Hepatocyte (in vitro differentiated cells): Measurements from ENCODE around the gene HTT. TPM values are rescaled to one million over a fixed set of nuclear protein-coding genes. Genes with fewer than 3 reads are reported as not detected.
"Not testable (repeated sequence)": the region's sequence is repeated elsewhere in the genome, so short reads cannot be mapped to it uniquely, and the experiment has no call there.

Experiments used
- DNase-seq: peaks from one replicate; pipeline ENCODE4 v3.0.0-alpha.2; 2016; ENCODE audit warnings: low spot score
- H2AFZ ChIP-seq: fragments of 200-600 bp; sonication (generic); 2 replicates; pipeline ENCODE4 v1.6.0; 2016; ENCODE audit warnings: antibody characterized with exemption, mild to moderate bottlenecking
- H3K27ac ChIP-seq: fragments of 200-600 bp; sonication (generic); 2 replicates; pipeline ENCODE4 v1.5.1; 2016; ENCODE audit warnings: mild to moderate bottlenecking
- H3K27me3 ChIP-seq: fragments of 200-600 bp; sonication (generic); 2 replicates; pipeline ENCODE4 v1.6.1; 2016
- H3K36me3 ChIP-seq: fragments of 200-600 bp; sonication (generic); replicated peaks from 2 replicates; pipeline ENCODE4 v1.5.1; 2016; ENCODE audit warnings: low read depth; ENCODE audit not compliant: insufficient read depth
- H3K4me1 ChIP-seq: fragments of 200-600 bp; sonication (generic); 2 replicates; pipeline ENCODE4 v1.5.1; 2016; ENCODE audit warnings: mild to moderate bottlenecking, moderate library complexity; ENCODE audit not compliant: insufficient read depth
- H3K4me2 ChIP-seq: fragments of 200-600 bp; sonication (generic); 2 replicates; pipeline ENCODE4 v1.6.0; 2016
- H3K4me3 ChIP-seq: fragments of 200-600 bp; sonication (generic); 2 replicates; pipeline ENCODE4 v1.5.1; 2016; ENCODE audit warnings: mild to moderate bottlenecking
- H3K79me2 ChIP-seq: fragments of 200-600 bp; sonication (generic); 2 replicates; pipeline ENCODE4 v1.6.0; 2017; ENCODE audit warnings: mild to moderate bottlenecking
- H3K9me2 ChIP-seq: fragments of 200-600 bp; sonication (generic); replicated peaks from 2 replicates; pipeline ENCODE4 v1.6.0; 2017; ENCODE audit warnings: mild to moderate bottlenecking; ENCODE audit not compliant: insufficient read depth
- H3K9me3 ChIP-seq: fragments of 200-600 bp; sonication (generic); 2 replicates; pipeline ENCODE4 v1.5.1; 2016; ENCODE audit warnings: low read depth, mild to moderate bottlenecking
- H4K20me1 ChIP-seq: fragments of 200-600 bp; sonication (generic); 2 replicates; pipeline ENCODE4 v1.6.0; 2016; ENCODE audit warnings: mild to moderate bottlenecking; ENCODE audit not compliant: insufficient read depth, poor library complexity, severe bottlenecking
- CTCF ChIP-seq: fragments of 200-600 bp; sonication (generic); IDR thresholded peaks from 2 replicates; pipeline ENCODE4 v1.5.1; 2016; ENCODE audit warnings: antibody characterized with exemption, mild to moderate bottlenecking; ENCODE audit not compliant: poor library complexity
- EZH2 ChIP-seq: fragments of 200-600 bp; sonication (generic); IDR thresholded peaks from 2 replicates; pipeline ENCODE4 v1.6.1; 2016; ENCODE audit warnings: antibody characterized with exemption, mild to moderate bottlenecking, borderline replicate concordance
- EZH2phosphoT487 ChIP-seq: fragments of 200-600 bp; sonication (generic); IDR thresholded peaks from one replicate; pipeline ENCODE4 v1.6.1; 2018; ENCODE audit warnings: antibody characterized with exemption, mild to moderate bottlenecking, low read depth, moderate library complexity; ENCODE audit not compliant: unreplicated experiment, severe bottlenecking
- WGBS: methylation state at CpG from one replicate; pipeline ENCODE4 v1.1.6; 2016; ENCODE audit warnings: low lambda C conversion rate; ENCODE audit errors: missing lambda C conversion rate; 5-methylcytosine and 5-hydroxymethylcytosine counted together
- polyA plus RNA-seq: library from polyadenylated mRNA; unstranded; fragments of >200 nt; fragmentation: Nextera tagmentation; extraction: Ambion mirVana; gene quantifications from 2 replicates; pipeline ENCODE4 v1.2.1, GENCODE V29; 2016
- total RNA-seq: library from RNA; depleted of rRNA; stranded (reverse); fragments of >200 nt; gene quantifications from 2 replicates; pipeline ENCODE4 v1.2.3, GENCODE V29; 2014

Gene HTT
- total and polyA plus RNA-seq, 2 experiments from 2014 or later: 12.4 to 33.9 TPM

DNA sequence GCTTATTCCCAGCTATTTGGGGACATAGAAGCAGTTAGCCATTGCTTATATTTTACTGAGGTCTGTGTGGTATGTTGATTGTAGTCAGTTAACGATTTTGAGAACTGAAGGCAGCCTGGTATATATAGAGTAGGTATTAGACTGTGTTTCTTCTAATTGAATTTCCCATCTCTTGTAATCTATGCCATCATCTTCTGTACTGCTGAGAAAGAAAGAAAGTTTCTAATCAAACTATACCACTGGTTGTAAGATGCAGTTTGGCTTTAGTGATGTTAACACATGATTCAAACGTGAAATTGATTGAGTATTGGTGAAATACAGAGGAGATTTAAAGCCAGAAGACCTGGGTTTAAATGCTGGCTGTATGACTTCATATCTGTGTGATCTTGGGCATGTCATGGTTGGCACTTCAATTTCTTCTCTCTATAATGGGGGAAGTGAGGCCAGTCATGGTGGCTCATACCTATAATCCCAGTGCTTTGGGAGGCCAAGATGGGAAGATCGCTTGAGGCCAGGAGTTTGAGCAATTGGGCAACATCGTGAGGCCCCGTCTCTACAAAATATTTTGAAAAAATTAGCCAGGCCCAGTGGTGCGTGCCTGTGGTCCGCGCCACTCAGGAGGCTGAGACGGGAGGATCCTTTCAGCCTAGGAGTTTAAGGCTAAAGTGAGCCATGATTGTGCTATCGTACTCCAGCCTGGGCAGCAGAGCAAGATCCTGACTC lies 11.6 kb downstream of the HTT start:
- H2AFZ ChIP-seq: no peak overlapping the region
- H3K9me2 ChIP-seq: no peaks in the 10 kb centered on the region
- H3K27me3 ChIP-seq: no peaks in the 10 kb centered on the region
- peaks cover 15% of the 10 kb centered on the region for H4K20me1 ChIP-seq
- TF ChIP-seq EZH2phosphoT487 (no peak), CTCF (no peak), EZH2 (no peak)
- no peaks in the 10 kb centered on the region for H3K36me3 ChIP-seq
- DNase-seq: no peak
- H3K4me2 ChIP-seq: no peak overlapping the region
- WGBS: 97% methylated on average over 10 of the region's 10 CpGs
- no peak overlapping the region for H3K4me3 ChIP-seq
- no peak overlapping the region for H3K27ac ChIP-seq
- peaks cover 68% of the 10 kb centered on the region for H3K79me2 ChIP-seq
- no peaks in the 10 kb centered on the region for H3K4me1 ChIP-seq
- no peaks in the 10 kb centered on the region for H3K9me3 ChIP-seq

DNA sequence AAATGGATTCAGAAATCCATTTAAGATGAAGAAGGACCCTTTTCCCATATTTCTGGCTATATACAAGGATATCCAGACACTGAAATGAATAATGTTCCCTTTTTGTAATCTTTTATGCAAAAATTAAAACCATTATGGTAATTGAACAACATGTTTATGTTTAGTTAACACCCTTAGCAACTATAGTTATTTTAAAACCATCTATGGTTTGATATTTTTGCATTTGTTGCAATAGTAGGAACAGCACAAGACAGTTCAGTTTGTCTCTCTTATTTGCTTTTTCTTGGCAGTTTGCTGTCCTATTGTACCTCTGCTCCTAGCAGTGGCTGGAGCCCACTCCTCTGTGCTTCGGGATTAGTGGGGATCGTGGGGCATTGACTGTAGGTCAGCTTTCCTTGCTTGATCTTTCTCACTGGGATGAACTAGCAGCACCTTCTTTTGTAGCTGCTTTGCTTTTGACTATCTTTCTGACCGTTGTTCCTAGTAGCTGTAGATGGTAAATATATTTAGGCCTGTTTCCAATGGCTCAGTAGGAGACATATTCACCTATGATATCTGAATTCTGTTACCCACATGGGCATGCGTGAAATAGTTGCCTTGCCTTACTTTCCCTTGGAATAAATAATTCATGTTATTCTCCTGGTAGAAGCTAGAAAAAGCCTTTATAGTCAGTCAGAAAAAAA lies 12.8 kb downstream of the HTT start:
- Histone ChIP-seq H3K4me2 (no peak overlapping the region), H3K9me3 (no peaks in the 10 kb centered on the region), H3K27ac (no peak overlapping the region), H3K36me3 (no peaks in the 10 kb centered on the region), H3K79me2 (peaks cover 59% of the 10 kb centered on the region), H3K4me3 (no peak overlapping the region), H3K27me3 (no peaks in the 10 kb centered on the region), H3K4me1 (no peaks in the 10 kb centered on the region), H4K20me1 (peaks cover 8% of the 10 kb centered on the region), H3K9me2 (no peaks in the 10 kb centered on the region), H2AFZ (no peak overlapping the region)
- 82% methylated on average over 4 of the region's 4 CpGs for WGBS
- DNase-seq: no peak
- no peak for TF ChIP-seq EZH2
- no peak for TF ChIP-seq CTCF
- no peak for TF ChIP-seq EZH2phosphoT487

GRCh38 chr4:3091464-3091863 lies 17.0 kb downstream of the HTT start:
- H3K4me1 ChIP-seq: no peaks in the 10 kb centered on the region
- no peak overlapping the region for H3K4me3 ChIP-seq
- no peaks in the 10 kb centered on the region for H3K9me3 ChIP-seq
- H3K9me2 ChIP-seq: no peaks in the 10 kb centered on the region
- no peak overlapping the region for H2AFZ ChIP-seq
- H4K20me1 ChIP-seq: no peaks in the 10 kb centered on the region
- peaks cover 30% of the 10 kb centered on the region for H3K79me2 ChIP-seq
- no peaks in the 10 kb centered on the region for H3K36me3 ChIP-seq
- H3K27ac ChIP-seq: no peak overlapping the region
- 62% methylated on average over 5 of the region's 5 CpGs for WGBS
- no peaks in the 10 kb centered on the region for H3K27me3 ChIP-seq
- H3K4me2 ChIP-seq: peak overlapping the region; percentile 28
- TF ChIP-seq CTCF: no peak
- TF ChIP-seq EZH2: no peak
- TF ChIP-seq EZH2phosphoT487: no peak
- DNase-seq: no peak

DNA sequence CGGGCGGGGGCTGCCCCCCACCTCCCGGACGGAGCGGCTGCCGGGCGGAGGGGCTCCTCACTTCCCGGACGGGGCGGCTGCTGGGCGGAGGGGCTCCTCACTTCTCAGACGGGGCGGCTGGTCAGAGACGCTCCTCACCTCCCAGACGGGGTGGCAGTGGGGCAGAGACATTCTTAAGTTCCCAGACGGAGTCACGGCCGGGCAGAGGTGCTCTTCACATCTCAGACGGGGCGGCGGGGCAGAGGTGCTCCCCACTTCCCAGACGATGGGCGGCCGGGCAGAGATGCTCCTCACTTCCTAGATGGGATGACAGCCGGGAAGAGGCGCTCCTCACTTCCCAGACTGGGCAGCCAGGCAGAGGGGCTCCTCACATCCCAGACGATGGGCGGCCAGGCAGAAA lies 20.2 kb downstream of the HTT start:
- not testable (repeated sequence) for H3K36me3 ChIP-seq, H3K27me3 ChIP-seq, H3K4me2 ChIP-seq, H3K9me3 ChIP-seq, H3K27ac ChIP-seq, DNase-seq, H3K4me1 ChIP-seq, H3K4me3 ChIP-seq, H3K9me2 ChIP-seq, H4K20me1 ChIP-seq, H2AFZ ChIP-seq
- WGBS: 100% methylated on average over 8 of the region's 28 CpGs
- H3K79me2 ChIP-seq: peaks cover 26% of the 10 kb centered on the region
